Measurements from ENCODE around the gene PDILT.

GRCh38 chr16:20317117-20317516 lies 87.4 kb downstream of the PDILT start:
- TF ChIP-seq POLR2A (IDR thresholded peaks at IDR 0.05; ENCODE audit: low read length) (no peak), GATA1 (IDR thresholded peaks at IDR 0.05; ENCODE audit: low read depth, low read length) (no peak)
